HG02610 (cell line): ENCODE data around the gene MAPKBP1.

Experiments
- ATAC-seq: cut with Tn5 transposase; IDR thresholded peaks from one replicate; pipeline ENCODE4 v1.9.1; 2021; ENCODE audit warnings: mild to moderate bottlenecking, moderate library complexity; ENCODE audit not compliant: unreplicated experiment

Gene MAPKBP1

GRCh38 chr15:41806291-41807181 is 32.3 kb downstream of the MAPKBP1 start:
- no peak for ATAC-seq

- ATAC-seq: no peak
Measured at GRCh38 chr15:41809121-41809520, 34.8 kb downstream of the MAPKBP1 start.

GRCh38 chr15:41809526-41810220 is 35.4 kb downstream of the MAPKBP1 start:
- no peak for ATAC-seq

GRCh38 chr15:41810651-41811431 is 36.6 kb downstream of the MAPKBP1 start:
- ATAC-seq: no peak

- ATAC-seq: peak; percentile 44
Measured at GRCh38 chr15:41811432-41812195, 37.3 kb downstream of the MAPKBP1 start.

- ATAC-seq: no peak
Measured at GRCh38 chr15:41812820-41813375, 38.6 kb downstream of the MAPKBP1 start.

- ATAC-seq: no peak
Measured at GRCh38 chr15:41813426-41813825, 39.1 kb downstream of the MAPKBP1 start.

- no peak for ATAC-seq
Measured at GRCh38 chr15:41814534-41814933, 40.2 kb downstream of the MAPKBP1 start.

- no peak for ATAC-seq
Measured at GRCh38 chr15:41816788-41817187, 42.5 kb downstream of the MAPKBP1 start.

- ATAC-seq: no peak
Measured at GRCh38 chr15:41817327-41817726, 43.0 kb downstream of the MAPKBP1 start.

- no peak for ATAC-seq
Measured at GRCh38 chr15:41817781-41818180, 43.5 kb downstream of the MAPKBP1 start.

- ATAC-seq: no peak
Measured at GRCh38 chr15:41819455-41820050, 45.3 kb downstream of the MAPKBP1 start.

GRCh38 chr15:41820791-41821423 is 46.6 kb downstream of the MAPKBP1 start:
- no peak for ATAC-seq

GRCh38 chr15:41821831-41822230 is 47.5 kb downstream of the MAPKBP1 start:
- ATAC-seq: no peak

- ATAC-seq: no peak
Measured at GRCh38 chr15:41822471-41822870, 48.2 kb downstream of the MAPKBP1 start.

GRCh38 chr15:41822957-41823356 is 48.7 kb downstream of the MAPKBP1 start:
- no peak for ATAC-seq

GRCh38 chr15:41823502-41823901 is 49.2 kb downstream of the MAPKBP1 start:
- no peak for ATAC-seq

- ATAC-seq: no peak
Measured at GRCh38 chr15:41824062-41824745, 49.9 kb downstream of the MAPKBP1 start.

- no peak for ATAC-seq
Measured at GRCh38 chr15:41825145-41825544, 50.9 kb downstream of the MAPKBP1 start.
